GM18499 (cell line): Measurements from ENCODE around the gene TNKS1BP1.

ENCODE experiments used
- ATAC-seq: cut with Tn5 transposase; IDR thresholded peaks from one replicate; pipeline ENCODE4 v1.9.1; 2021; ENCODE audit warnings: moderate number of reproducible peaks; ENCODE audit not compliant: insufficient read depth, unreplicated experiment

TNKS1BP1 gene

GRCh38 chr11:57274904-57275498 lies 49.8 kb downstream of the TNKS1BP1 start:
- no peak for ATAC-seq

- no peak for ATAC-seq
Measured at GRCh38 chr11:57273448-57274058, 51.2 kb downstream of the TNKS1BP1 start.

- ATAC-seq: no peak
Measured at GRCh38 chr11:57269571-57270021, 55.2 kb downstream of the TNKS1BP1 start.

GRCh38 chr11:57266157-57266556 lies 58.6 kb downstream of the TNKS1BP1 start:
- ATAC-seq: no peak

GRCh38 chr11:57263351-57263750 lies 61.4 kb downstream of the TNKS1BP1 start:
- ATAC-seq: no peak

- ATAC-seq: no peak
Measured at GRCh38 chr11:57262157-57262556, 62.6 kb downstream of the TNKS1BP1 start.

- ATAC-seq: no peak
Measured at GRCh38 chr11:57260937-57261783, 63.6 kb downstream of the TNKS1BP1 start.

- no peak for ATAC-seq
Measured at GRCh38 chr11:57256119-57256518, 68.6 kb downstream of the TNKS1BP1 start.

GRCh38 chr11:57255618-57256017 lies 69.1 kb downstream of the TNKS1BP1 start:
- ATAC-seq: no peak

- ATAC-seq: no peak
Measured at GRCh38 chr11:57254631-57255030, 70.1 kb downstream of the TNKS1BP1 start.

- ATAC-seq: no peak
Measured at GRCh38 chr11:57251491-57252104, 73.2 kb downstream of the TNKS1BP1 start.

GRCh38 chr11:57251037-57251436 lies 73.7 kb downstream of the TNKS1BP1 start:
- no peak for ATAC-seq
